Ramos (cell line): ENCODE results near the gene MAPKAPK2.

Experiments
- in situ Hi-C: fragments of 300-500 bp; cut with MboI; formaldehyde crosslinking; loops from one replicate; pipeline ENCODE4 v1.14.3; 2022; ENCODE audit warnings: low sequenced_read_pairs; ENCODE audit not compliant: unreplicated experiment

The MAPKAPK2 gene

DNA sequence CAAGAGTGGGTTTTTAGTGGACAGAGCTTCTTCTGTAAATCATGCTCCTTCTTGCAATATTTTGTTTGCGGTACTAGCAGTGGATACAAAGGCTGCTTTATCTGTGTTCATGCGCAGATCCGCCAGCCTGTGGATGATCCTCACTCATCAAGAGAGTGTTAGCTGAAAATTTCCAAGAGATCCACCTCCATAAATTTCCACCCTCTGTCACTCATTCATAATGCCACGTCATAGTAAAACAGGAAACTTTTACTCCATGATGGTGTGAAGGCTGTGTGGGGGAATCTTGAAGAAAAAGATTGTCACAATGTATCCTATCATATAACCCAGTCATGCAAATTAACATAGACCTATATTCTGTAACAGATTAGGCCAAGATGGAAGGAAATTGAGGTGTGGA lies 4.4 kb upstream of the MAPKAPK2 start:
- in situ Hi-C loops: no loop called here

DNA sequence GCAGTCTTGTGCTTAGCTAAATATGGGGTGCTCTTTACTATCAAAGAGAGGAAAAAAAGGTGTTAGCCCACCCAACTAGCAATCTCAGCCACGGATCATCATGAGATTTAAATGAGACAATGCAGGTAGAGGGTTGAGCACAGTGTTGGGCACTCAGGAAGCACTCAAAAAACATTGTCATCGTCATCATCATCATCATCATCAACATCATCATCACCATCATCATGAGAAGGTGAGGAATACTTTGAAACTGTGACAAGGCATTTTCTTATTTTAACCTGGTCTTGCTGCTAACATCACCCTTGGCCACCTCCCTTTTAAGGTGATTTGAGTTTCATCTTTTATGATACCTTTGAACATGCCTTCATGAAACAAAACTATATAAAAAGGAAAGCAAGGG lies 3.3 kb upstream of the MAPKAPK2 start:
- in situ Hi-C loops: no loop called here

DNA sequence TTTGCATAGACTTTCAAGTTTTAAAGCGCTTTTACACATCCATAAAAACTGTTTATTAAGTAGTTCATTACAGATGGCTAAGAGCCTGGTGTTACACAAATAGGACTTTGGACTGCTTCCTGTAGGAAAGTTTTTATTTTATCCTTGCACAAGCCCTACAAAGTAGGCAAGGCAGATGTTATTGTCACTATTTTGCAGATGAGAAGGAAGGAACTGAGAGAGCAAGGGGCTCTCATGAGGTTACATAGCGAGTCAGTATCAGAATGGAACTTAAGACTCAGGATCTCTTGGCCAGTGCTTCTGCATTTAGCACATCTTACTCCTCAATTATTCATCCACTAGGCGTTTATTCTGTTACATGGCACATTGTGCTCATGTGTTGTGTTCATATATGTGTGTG lies 2.6 kb upstream of the MAPKAPK2 start:
- in situ Hi-C loops: no loop called here

DNA sequence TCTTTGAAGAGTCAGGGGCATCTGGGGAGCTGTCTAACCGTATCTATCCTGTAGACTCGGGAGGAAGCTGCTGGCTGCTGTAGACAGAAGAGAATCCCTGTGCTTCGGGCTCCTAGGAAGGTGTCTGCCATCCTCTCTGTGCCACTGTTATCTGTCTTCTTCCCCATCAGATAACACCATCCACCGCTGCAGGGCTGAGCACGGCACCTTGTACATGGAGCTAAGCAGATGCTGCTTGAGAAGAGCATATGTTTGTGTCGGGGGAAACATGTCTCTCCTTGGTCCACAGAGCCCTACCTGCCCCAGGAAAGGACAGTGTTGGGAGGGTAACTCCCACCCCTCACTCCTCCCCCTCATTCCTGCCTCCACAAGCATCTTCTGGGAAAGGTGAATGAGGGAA lies 1.4 kb upstream of the MAPKAPK2 start:
- in situ Hi-C loops: no loop called here

DNA sequence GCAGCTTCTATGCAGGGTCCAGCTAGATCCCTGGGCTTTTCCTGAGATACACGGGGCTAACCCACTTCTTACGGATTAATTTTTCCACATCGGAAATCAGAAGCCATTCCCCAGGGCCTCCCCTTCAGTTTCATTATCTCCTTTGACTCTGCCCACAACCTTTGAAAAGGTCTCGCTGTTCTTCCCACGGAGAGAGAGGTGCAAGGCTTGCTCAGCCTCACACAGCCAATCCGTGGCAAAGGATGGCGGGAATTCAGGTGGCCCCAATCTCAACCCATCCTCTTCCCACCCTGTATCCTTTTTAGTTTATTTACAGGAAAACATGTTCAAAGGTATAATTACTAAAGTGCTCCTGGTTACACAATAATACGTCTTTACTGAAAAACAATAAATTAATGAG lies 702 bp upstream of the MAPKAPK2 start:
- in situ Hi-C loops: no loop called here

DNA sequence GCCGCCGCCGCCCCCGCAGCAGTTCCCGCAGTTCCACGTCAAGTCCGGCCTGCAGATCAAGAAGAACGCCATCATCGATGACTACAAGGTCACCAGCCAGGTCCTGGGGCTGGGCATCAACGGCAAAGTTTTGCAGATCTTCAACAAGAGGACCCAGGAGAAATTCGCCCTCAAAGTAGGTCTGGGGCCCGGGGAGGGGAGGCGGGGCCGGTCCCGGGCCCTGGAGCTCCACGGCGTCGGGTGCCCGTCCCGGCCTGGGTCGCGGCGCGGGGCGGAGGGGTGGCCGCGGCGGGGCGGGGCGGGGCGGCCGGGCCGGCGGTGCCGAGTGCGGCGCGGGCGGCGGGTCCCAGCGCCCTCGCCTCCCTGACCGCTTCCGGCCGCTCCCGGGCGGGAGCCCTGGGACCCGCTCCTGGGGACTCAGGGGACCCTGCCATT lies 646 bp downstream of the MAPKAPK2 start:
- in situ Hi-C loops: no loop called here

DNA sequence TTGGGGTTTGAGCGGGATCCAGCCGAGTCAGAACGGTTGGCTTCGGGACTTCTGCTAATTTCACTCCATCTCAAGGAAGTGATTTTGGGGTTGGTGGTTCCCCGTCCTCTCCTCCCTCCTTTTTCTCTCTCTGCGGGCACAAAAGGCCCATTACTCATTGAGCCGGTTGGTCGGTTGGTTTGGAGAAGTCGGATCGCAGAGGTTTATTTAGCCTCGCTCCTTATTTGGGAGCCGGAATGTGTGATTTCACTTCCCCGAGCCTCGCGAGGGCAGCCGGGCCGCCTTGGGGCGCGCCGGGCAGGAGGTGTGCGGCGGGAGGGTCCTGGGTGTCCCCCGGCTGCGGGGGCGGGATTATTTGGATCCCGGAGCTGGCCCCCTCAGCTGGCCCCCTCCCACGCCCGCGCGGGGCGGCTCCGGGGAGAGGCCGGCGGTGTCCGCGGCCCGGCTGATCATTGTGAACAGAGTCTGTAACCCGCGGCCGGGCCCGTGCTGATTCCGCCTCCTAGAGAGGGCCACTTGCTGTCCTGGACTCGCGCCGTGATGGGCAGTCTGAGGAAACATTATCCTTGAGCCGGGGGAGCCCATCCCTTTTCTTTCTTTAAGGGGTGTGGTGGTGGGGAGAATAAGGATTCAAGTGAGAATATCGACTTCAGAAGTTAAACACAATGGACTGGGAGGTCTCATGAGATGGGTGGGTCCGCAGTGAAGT lies 1.2 kb downstream of the MAPKAPK2 start:
- in situ Hi-C loops: no loop called here

DNA sequence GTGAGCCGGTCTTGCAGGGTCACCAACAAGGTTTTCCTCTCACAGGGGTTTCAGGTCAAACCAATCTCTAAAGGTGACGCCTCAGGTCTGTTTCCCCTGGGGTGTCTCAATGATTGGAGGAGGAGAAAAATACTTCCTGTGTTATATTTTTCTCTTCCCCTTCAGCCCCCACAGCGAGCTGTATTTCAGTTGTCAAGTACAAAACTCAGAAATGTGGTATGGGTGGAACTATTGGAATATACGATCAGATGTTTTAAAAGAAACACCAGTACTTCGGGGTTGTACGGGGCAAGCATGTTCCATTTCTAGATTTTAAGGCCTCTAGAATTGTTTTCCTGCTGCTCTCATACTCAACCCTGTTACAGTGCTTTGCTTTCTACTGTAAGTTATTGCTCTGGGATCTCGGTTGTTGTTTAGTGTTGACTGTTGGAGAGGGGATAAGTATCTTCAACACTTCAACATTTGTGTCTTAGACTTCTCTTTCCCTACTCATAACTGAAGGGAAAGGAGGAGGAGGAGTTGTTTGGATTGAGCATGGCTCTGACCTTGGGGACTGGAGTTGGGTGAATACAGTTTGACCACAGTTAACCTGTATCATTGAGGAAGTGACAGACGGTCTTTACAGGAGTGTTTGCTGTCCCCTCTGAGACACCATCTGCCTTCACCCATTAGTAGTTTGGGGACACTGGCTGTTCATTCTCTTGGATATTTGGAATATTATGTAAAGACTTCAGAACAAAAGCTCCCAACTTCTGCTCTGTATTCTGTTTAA lies 2.0 kb downstream of the MAPKAPK2 start:
- in situ Hi-C loops: no loop called here

DNA sequence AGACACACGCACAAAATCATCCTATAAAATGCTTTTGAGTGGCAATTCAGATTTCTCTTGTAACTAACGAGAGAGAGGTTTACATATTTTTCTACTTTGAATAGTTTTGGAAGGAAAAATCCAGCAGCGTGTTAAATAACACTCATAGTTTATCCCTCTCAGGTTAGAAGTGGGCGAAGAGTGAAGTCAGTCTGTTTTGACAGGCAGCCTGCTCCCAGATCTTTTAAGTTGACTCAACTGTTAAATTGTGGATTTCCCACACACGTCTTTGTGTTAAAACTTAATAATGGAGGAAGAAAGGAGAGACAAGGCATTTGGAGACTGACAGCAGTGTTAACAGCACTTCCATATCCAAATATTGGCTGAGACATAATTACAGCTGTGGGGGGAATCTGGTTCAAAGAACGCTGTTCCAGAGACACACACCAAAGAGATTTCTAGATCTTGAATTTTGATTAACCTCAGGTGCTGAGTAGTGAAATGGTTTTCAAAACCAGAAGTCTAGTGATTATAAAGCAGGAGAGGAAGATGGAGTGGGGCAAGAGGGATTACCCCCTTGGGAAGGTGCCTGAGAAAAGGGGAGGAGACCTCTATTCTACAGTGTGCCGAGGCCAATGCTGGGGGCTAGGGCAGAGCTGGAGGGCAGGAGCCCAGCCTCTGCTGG lies 2.7 kb downstream of the MAPKAPK2 start:
- in situ Hi-C loops: no loop called here

DNA sequence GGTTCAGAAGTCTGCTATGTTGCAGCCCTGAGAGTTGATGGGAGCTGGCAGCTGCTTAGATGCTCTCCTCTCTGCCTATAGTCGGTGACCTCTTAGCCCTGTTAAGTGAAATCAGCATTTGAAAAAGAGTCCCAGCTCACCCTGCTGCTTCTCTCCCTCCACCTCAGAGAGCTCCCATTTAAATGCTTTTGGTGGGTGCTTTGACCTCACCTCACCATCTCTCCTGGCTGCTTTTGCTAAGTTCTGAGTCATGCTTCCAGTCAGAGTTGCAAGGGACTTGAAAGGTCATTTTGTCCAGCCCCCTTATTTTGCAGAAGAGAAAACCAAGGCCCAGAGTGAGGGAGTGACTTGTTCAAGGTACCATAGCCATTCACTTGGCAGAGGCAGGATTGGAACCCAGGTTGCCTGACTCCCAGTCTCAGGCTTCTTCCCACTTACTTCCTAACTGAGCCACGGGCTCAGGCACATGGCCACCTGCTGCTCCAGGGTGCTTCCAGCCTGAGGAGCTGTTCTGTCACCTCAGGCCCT lies 3.3 kb downstream of the MAPKAPK2 start:
- in situ Hi-C loops: no loop called here

DNA sequence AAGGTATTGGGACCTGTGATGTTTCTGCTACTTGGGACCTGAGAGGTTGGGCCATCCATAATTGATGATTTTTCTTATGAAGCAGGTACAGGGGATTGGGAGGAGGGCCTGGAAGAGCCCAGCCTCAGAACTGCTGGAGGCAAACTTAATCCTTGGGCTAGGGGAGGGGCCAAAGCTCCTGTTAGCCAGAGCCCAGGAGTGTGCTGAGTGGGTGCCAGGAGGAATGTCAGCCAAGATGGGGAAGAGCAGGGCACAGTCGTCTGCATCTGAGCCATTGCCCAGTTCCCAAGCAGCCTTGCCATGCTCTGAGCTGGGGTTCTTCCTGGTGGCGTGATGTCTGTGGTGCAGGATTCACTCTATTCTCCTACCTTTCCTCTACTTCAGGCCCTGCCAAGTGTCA lies 5.8 kb downstream of the MAPKAPK2 start:
- in situ Hi-C loops: no loop called here

DNA sequence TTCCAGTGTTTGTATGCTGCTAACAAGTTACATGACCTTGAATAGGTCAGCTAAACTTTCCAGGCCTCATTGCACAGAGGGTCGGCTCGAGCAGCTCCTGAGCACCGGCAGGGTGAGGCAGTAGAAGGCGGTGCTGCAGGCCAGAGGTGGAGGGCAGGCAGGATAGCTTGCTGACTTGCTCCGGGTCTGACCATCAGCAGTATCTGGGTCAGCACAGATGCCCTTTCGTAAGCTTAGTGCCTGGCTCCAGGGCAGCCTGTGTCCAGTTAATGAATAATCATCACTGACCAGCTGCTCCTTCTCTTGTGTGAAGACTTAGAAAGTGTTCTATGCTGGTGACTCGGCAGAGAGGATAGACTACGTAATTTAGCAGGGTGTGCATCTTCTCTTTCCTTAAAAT lies 6.9 kb downstream of the MAPKAPK2 start:
- in situ Hi-C loops: no loop called here

DNA sequence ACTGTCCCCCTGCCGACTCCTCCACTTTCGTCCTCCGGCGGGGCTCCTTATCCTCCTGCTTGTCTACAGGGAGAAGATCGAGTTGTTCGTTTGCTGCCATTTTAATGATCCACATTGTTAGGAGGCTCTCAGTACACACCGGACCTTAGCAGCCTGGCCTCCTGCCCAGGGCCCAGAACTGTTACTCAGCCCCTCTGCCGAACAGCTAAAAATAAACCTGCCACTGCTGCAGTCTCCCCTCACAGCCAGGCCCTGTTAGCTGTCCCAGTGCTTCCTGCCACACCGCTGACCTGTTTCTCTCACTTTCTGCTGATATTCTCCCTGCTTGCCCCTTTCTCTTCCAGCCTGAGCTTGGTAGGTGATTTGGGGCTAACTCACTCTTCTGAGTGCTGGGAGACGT lies 8.3 kb downstream of the MAPKAPK2 start:
- in situ Hi-C loops: no loop called here

DNA sequence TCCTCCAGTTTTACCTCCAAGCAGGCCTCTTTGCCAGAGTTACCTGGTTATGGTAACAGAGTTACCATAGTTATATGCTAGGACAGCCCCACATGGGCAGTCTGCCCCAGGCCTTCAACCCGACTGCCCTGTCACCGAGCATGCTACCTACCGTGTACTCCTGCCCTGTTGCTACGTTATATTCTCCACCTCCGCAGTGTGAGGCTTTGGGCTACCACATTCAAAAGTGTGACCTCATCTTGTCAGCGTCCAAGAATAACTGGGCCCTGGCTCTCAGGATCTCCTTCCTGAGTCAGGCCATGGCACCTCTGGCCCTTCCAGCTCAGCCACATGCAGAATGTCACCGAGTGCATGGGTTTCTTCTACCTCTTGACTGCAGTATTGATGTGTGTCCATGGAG lies 8.9 kb downstream of the MAPKAPK2 start:
- in situ Hi-C loops: no loop called here

DNA sequence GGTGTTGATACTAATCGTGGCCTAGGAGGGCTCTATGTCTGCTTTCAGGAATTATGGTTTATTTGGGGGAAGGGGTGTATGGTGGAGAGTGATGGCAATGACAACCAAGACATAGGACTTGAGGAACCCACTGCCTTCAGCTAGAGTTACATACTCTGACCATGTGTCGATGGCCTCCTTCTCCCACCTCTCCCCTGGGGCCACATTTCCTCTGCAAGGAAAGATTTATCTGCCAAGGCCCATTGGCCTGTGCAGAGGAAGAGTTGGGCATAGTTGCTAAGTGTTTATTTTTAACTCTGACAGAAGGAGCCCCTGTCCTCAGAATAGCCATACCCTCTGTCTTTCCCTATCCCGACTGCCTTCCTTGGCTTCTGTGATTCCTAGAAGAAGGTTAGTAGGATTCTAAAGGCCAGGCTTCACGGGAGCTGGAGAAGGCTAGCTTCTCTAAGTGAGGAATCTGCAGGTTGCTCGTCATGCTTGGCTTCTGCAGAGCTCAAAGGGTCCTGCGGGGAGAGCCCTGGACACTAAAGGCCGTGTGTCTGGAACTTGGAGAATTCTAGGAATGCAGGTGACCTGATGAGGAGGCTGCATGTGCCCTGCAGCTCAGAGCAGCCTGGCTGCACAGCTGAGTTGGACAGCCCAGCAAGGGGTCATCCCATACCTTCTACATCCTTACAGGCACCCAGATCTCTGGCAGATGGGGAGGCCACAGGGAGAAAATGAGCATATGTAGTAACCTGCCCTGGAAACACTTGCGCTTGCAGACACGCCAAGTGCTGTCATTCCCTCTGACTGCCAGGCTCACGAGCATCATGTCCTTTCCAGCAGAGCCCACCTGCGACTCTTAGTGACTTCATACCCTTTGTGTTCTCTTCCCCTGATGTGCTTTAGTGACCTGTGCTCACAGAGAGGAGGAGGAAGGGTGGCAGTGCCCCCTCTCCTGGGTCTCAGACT lies 9.7 kb downstream of the MAPKAPK2 start:
- in situ Hi-C loops: no loop called here

DNA sequence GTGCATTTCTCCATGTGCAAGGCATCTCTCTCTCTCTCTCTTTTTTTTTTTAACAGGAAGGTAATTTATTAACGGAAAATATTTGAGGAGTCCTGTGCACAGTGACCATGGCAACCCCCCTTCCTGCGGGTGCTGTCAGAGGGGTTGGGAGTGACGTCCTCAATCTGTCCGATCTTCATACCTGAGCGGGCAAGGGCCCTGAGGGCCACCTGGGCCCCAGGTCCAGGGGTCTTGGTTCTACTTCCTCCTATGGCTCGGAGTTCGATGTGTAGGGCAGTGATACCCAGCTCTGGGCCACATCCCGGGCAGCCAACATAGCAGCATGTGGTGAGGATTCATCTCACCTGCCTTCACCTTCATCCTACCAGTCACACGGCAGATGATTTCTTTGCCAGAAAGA lies 11.0 kb downstream of the MAPKAPK2 start:
- in situ Hi-C loops: no loop called here

DNA sequence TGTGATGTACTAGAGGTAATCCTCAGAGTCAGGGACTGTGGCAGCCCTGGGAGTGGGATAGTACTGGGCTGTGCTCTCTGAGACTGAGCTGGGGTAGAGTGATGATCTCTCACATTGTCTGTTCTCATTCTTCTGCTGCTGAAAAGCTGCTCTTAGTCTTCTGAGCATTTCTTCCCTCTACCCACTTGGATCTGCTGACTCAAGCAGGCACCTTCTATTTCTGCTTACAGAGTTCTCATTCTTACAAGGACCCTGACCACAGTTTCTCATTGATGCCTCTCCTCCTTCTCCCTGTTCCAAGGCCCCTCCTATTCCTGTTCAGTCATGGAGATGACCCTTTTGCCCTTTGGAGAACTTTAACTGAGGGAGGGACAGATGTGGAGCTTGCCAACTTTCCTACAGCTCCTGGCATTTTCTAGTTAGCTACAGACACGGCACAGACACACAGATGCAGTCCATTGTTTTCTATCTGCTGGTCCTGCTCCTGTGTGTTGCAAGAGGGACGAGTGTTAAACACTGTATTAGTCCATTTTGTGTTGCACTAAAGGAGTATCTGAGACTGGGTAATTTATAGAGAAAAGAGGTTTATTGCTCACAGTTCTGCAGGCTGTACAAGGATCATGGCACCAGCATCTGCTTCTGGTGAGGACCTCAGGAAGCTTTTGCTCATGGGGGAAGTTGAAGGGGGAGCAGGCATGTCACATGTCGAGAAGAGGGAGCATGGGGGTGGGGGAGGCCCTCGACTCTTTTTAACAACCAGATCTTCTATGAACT lies 12.3 kb downstream of the MAPKAPK2 start:
- in situ Hi-C loops: no loop called here

DNA sequence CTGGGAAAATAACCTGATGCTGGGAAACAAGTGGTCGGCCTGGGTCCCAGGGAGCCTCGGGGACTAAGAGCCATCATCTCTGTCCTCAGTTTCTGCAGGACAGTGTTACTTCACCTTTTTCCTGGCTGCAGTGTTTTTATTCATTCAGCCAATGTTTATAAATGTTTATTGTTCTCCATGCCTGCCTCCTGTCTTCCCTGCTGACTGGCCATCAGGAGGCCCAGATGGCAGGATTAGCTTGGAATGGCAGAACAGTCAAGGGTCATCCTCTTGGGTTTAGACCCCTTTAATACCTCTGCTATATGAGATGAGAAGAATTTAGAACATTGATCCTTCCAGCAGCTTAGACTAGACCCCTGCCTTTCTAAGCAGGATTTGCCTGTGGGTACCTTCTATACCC lies 13.3 kb downstream of the MAPKAPK2 start:
- in situ Hi-C loops: no loop called here

DNA sequence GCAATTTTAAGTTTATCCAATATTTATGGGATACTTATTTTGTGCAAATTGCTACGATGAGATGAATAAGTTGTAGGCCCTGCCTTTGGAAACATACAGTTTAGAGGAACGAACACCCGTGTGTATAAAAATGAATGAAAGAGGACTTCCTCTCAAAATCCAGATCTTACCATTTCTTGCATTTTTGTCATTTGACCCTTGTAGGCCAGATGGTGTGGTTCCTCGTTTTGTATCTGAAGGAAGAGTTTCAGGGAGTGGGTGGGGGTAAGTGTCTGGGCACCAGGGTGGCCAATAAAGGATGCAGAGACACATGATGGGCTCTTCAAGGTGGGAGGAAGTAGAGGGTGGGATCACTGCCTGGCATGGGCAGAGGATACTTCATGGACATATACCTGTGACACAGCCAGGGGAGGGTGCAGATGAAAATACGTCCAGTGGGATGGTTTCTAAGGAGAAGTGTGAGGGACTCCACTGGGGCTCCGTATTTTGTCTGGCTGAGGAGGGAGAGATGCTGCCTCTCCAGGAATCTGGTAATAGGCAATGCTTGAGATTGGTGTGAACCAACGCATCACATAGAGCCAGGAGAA lies 14.4 kb downstream of the MAPKAPK2 start:
- in situ Hi-C loops: no loop called here
